HUDEP-2 (cell line): ENCODE results near the gene AP4S1.

Experiments
- DNase-seq, 76 experiments: peaks; one replicate each; lab custom pipeline; 2025; ENCODE audit not compliant: unreplicated experiment in 76 of 76; lab: John Stamatoyannopoulos, UW

AP4S1 gene

DNA sequence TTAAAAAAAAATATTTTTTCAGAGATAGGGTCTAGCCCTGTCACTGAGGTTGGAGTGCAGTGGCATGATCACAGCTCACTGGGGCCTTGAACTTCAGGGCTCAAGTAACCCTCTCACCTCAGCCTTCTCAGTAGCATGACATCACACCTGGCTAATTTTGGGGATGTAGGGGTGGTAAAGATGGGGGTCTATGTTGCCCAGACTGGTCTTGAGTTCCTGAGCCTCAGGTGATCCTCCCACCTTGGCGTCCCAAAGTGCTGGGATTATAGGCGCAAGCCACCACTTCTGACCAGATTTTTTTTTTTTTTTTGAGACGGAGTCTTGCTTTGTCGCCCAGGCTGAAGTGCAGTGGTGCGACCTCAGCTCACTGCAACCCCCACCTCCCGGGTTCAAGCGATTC is 101.2 kb downstream of the AP4S1 start:
- no peak for DNase-seq

DNA sequence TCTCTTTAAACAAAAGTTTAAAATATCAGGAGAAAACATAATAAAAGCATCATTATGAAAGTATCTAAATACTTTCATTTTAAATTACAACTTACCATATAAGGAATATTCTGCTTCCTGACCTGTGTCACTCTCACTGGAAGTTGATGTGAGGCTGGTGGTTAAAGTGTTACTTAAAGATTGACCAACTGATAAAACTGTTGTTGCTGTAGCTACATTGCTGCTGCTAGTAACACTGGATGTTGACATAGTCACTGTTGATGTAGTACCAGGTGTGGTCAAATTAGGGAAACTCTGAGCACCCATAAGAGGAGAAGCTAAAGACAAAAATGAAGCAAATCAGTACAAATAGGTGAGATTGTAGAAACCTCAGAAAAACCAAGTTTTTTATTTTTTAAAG is 102.2 kb downstream of the AP4S1 start:
- DNase-seq: no peak

DNA sequence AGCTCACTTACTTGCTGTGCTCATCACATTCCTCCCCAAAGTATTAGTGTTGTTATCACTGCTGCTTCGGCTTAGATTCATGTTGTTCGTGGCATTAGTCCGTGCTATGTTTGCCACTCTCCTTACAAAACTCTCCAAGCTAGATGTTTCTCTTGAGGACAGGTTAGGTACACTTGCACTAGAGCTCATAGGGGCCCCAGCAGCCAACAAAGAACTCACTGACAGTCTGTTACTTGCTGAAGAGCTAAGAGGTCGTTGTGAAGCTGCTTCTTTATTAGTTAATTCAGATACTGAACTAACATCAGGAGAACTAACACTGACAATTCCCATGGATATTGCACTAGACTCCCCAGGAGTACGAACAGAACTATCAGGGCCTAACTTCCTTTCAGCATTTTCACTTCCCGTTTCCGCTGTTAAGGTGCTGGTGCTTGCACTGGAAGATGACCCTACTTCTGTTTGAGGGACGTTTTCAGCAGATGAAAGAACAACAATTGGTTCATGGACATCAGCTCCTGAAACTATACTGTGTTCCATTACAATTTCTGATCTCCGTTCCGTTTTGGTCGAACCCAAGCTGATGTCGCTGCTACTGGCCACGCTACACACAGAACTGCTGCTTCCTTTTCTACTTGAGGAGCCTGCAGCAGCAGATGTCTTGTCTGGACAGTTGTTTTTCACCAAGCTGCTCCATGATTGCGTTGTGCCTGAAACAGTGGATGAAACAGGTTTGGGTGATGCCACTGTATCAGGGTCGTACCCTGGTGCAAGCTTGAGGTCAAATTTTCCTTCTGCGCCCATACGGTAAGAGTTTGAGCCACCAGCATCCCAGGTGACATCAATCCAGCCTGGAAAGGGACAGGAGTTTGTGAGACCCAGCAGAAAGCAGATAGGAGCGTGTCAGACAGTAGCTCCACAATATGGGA is 103.4 kb downstream of the AP4S1 start:
- no peak for DNase-seq

DNA sequence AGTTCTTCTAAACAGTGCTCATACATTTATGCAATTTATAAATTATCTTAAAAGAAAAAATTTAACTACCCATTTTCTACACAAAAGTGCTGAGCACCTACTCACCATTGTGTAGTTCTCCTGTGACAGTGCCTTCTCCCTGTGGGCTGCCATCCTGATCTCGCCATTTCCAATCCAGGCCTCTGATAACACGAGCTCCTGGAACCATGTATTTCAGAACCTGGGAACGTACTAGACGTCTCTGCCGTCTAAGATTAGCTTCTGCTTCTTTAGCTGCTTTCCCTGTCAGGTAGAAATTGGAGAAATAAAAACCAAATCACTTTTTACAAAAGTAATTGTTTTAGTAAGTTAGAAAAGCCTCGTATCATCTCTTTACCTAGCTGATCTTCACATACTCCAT is 107.7 kb downstream of the AP4S1 start:
- DNase-seq: no peak

DNA sequence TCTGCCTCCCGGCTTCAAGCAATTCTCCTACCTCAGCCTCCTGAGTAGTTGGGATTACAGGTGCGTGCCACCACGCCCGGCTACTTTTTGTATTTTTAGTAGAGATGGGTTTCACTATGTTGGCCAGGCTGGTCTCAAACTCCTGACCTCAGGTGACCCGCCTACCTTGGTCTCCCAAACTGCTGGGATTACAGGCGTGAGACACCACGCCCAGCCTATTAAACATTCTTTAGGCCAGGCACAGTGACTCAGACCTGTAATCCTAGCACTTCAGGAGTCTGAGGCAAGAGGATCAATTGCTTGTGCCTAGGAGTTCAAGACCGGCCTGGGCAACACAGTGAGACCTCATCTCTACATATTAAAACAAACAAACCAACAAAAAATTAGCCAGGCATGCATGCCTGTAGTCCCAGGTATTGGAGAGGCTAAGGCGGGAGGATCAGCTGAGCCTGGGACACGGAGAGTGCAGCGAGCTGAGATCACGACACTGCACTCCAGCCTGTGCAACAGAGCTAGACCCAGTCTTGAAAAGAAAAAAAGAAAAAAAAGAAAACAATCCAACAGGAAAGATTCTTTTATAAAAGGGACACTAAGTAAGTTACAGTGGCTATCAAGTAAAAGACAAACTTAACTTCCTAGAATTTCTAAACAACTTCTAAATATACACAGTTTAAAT is 111.9 kb downstream of the AP4S1 start:
- DNase-seq: no peak

DNA sequence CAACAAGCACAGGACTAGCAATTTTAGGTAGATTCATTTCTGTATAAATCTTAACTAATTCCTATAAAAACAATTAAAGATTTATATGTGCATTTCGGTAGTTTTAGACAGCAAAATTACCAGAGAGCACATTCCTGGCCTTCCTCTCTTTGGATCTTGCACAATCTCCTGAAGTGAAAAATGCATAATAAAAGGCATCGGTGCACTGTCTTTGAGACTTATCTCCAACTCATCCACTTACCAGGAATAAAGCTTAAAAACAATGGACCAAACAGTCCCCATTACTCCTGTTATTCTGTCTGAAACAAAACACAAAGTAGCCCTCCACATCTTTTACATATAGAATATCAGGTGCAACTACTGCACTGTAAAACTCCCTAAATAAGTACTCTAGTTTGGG is 112.9 kb downstream of the AP4S1 start:
- no peak for DNase-seq

DNA sequence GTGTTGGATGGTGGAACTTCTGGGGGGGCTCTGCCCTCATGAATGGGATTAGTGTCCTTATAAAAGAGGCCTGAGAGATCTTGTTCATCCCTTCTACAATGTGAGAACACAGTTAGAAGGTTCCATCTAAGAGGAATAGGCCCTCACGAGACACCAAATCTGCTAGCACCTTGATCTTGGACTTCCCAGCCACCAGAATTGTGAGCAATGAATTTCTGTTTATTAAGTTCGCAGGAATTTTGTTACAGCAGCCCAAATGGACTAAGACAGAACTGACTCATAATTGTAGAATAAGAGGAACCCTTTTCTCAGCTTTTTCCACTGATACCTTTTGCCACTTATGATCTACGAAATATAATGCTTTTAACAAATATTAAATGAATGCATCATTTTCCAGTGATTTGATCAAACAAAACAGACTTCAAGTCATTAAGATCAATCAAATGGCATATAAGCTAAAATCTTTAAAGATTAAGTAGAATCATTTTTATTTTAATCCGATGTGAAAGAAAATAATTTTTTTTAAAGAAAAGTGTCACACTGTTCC is 113.9 kb downstream of the AP4S1 start:
- DNase-seq: no peak

DNA sequence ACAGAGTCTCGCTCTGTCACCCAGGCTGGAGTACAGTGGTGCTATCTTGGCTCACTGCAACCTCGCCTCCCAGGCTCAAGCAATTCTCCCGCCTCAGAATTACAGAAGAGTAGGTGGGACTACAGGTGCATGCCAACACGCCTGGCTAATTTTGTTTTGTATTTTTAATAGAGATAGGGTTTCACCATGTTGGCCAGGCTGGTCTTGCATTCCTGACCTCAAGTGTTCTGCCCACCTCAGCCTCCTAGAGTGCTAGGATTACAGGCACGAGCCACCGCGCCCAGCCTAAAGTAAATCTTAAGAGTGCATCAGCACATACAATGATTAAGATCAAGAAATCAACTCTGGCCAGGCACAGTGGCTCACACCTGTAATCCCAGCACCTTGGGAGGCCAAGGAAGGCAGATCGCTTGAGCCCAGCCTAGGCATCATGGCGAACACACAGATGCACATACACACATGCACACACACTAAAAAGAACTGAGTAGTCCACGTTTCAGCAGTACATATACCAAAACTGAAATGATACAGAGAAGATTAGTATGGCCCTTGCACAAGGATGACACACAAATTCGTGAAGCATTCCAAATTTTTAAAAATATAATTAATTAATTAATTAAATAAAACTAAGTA is 117.1 kb downstream of the AP4S1 start:
- no peak for DNase-seq
